GM18498 (cell line): ENCODE measurements around the gene TSHZ1.

Source experiments
- ATAC-seq: cut with Tn5 transposase; IDR thresholded peaks from one replicate; pipeline ENCODE4 v1.9.1; 2021; ENCODE audit warnings: mild to moderate bottlenecking, moderate library complexity; ENCODE audit not compliant: unreplicated experiment

Gene TSHZ1

DNA sequence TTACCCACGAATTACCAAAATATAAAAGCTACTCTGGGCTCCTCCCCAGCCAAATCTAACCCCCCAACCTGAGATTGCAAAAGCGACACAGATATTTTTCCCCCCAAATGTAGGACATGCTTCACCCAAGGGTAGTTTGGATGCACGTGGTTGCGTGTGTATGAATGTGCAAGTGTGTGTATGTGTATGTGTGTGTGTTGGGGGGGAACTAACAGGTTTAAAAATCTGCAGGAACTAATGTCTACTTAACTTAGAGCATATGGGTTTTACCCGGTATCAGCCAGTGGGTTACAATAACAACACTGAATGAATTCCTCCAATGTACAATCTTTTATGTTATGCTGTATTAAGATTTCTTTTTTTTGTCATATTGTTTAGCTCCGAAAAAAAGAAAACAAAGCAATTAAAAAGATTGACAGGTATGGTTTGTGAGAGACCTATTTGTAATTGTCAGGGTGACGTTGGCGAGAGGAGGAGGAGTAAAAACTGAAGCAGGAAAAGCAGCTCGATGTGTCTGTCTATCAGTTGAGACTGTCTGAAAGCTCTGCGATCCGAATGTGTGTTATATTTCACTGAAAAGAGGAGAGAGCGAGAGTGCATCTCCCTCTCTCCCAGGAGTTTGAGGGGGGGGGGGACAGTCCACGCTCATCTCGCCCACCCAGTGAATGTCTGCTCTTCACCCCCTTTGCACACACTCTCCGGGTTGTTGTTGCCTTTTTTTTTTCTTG is at the start of gene TSHZ1:
TSHZ1 (plus strand) TSS at position 524 of the 728 bp plus-strand sequence. CDS start 1,080 bp downstream, outside the sequence.
- peak; percentile 35 for ATAC-seq

DNA sequence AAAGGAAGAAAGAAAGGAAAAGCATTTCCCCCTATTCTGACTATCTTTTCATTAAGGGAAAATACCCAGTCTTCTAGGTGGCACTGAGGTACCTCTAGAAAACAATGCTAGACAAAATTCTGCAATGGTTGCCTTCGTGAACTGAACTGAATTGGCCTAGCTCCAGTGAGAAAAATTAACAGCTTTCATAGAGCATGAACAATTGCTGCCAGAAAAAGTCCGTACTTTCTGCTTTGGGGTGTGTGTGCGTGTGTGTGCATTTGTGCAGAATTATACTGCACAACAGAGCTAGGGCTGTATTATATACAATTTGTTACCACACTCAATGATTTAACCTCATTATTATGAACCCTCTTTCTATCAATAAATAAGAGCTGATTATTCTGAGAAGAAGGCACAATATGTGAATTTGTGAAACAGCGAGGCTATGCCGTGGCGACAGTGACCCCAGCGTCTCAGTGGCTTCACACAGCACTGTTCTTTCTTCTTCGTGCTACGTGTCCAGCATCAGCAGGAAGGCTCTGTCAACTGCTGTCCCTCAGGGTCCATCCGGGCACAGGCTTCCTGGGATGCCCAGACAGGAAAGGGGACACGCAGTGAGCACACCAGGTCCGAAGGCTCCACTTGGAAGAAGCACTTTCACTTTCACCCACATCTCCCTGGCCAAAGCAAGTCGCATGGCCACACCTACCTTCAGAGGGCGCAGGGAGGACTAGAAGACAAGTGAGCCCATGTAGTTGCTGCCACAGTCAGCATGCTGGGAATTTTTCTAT is 49.2 kb upstream of the TSHZ1 start:
- ATAC-seq, result peak; percentile 69

- no peak for ATAC-seq
Observed at GRCh38 chr18:75162467-75162866, 48.1 kb upstream of the TSHZ1 start.

- ATAC-seq, result no peak
Observed at GRCh38 chr18:75162978-75163377, 47.6 kb upstream of the TSHZ1 start.

DNA sequence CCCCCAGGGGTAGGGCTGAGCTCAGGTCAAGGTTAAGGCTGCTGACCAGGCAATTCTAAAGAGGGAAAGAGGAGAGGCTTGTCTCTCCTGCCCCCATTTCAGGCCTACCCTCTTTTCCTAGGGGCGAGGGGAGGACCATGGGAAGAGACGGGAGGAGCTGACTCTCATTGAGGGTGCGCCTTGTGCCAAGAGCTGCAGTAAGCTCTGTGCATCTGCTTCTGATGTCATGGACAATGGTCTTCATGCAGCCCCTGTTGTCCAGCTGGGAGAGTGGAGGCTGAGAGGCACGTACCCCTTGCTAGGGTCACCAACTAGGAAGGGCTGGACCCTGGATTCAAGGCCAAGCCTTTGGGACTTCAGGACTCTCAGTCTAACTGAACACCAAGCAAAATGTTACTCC is 46.9 kb upstream of the TSHZ1 start:
- ATAC-seq, result no peak

- no peak for ATAC-seq
Observed at GRCh38 chr18:75164479-75164878, 46.1 kb upstream of the TSHZ1 start.

GRCh38 chr18:75165926-75166325 is 44.7 kb upstream of the TSHZ1 start:
- ATAC-seq, result no peak

- no peak for ATAC-seq
Observed at GRCh38 chr18:75167137-75167536, 43.5 kb upstream of the TSHZ1 start.

GRCh38 chr18:75167759-75168618 is 42.6 kb upstream of the TSHZ1 start:
- ATAC-seq, result no peak

- no peak for ATAC-seq
Observed at GRCh38 chr18:75168619-75169018, 42.0 kb upstream of the TSHZ1 start.

GRCh38 chr18:75169411-75169810 is 41.2 kb upstream of the TSHZ1 start:
- ATAC-seq, result no peak

DNA sequence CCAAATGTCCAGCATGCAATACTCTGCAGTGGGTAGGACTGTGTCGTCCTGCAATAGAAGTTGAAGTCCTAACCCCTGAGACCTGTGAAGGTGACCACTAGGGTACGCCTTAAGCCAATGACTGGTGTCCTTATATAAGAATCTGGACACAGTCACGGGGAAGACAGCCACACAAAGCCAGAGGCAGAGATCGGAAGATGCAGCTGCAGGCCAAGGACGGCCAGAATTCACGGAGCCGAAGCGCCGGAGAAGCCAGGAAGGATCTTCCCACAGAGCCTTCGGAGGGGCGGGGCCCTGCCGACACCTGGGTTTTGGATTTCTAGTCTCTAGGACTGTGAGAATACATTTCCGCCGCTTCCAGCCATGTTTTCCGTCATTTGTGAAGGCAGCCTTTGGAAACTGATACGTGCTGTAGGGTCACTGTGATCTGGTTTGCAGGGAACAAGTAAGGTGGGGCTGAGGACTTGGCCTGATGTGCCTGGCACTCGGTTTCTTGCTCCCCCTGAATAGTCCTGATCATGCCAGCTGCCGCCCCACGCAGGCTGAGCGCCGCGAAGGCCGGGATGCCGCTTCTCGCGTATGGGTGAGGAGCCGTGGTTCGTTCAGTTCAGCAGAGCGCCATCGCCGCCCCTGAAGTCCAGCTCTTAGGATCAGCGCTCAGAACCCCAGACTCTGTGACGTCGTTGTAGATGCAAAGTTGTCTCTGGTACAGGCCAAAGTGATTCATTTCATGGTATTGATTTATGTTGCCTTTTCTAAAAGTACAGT is 40.4 kb upstream of the TSHZ1 start:
- no peak for ATAC-seq

GRCh38 chr18:75170916-75171315 is 39.7 kb upstream of the TSHZ1 start:
- ATAC-seq, result no peak

GRCh38 chr18:75172299-75173124 is 38.1 kb upstream of the TSHZ1 start:
- peak; percentile 24 for ATAC-seq

- peak; percentile 100 for ATAC-seq
Observed at GRCh38 chr18:75173125-75173432, 37.5 kb upstream of the TSHZ1 start.

DNA sequence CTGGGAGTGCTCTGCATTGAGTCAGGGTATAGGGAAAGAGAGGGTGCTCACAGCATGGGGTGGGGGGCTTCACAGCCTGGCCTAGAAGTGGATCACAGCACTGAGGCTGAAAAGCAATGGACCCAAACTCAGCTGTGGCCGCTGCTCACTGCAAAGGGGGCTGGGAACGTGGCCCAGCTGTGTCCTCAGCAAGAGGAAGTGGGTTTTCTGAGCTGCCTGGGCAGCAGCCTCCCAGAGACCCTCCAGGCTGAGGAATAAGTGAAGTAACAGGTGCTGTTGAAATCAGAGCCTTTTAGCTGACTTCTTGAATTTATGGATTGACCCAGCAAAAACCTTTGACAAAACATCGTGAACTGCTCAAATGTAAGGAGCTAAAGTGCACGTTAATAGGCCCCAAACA is 36.9 kb upstream of the TSHZ1 start:
- ATAC-seq, result no peak

DNA sequence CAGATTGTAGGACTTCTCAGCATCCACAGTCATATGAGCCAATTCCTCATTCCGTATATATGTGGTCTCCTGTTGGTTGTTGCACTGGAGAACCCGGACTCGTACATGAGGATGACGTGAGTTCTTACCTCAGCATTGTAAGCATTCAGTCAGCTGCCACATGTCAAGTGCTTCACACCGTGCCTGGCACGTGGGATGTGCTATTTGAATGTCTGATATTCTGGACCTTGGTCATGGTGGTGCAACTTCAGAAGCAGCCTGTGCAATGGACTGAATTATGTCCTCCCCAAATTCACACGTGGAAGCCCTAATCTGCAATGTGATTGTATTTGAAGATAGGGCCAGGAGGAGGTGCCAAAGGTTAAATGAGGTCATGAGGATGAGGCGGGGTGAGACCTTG is 33.7 kb upstream of the TSHZ1 start:
- ATAC-seq, result no peak

DNA sequence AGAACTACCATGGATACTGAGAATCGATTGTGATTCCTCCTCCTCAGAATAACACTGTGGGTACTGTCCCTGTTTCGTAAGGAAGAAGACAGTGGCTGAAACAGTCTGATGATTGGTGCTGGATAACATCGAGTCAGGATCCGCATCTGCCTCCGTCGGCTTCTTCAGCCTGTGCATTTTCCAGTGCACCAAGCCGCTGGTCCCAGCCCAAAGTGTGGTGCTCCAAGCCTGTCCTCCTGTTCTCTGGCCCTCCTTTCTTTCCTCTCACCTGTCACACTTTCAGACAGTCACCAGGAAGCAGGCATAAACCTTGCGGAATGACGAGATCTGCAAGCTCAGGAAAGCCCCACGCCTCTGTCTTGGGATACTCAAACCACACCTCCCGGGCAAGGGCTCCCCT is 32.2 kb upstream of the TSHZ1 start:
- no peak for ATAC-seq

GRCh38 chr18:75179819-75180600 is 30.6 kb upstream of the TSHZ1 start:
- ATAC-seq, result no peak
